NCI-H82 (cell line): Measurements from ENCODE around the gene C19orf38.
"Not testable (repeated sequence)": the region's sequence is repeated elsewhere in the genome, so short reads cannot be mapped to it uniquely, and the experiment has no call there.

ENCODE experiments used
- DNase-seq: peaks from one replicate; lab custom pipeline; 2025; lab: John Stamatoyannopoulos, UW

The C19orf38 gene

DNA sequence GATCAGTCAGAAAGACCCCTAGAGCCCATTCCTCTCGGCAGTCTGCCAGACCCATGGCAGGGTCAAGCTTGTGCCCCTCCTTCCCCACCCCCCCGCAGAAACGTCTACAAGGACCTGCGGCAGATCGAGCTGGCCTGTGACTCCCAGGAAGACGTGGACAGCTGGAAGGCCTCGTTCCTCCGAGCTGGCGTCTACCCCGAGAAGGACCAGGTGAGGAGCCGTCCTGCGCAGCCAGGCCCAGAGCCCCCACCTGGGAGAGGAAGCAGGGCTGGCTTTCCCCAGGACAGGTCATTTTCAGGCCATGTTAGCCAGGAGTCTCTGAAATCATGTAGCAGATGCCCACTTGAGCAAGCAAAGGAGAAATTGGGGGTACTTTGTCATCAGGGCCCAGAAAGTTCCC is 24.5 kb upstream of the C19orf38 start:
- no peak for DNase-seq

DNA sequence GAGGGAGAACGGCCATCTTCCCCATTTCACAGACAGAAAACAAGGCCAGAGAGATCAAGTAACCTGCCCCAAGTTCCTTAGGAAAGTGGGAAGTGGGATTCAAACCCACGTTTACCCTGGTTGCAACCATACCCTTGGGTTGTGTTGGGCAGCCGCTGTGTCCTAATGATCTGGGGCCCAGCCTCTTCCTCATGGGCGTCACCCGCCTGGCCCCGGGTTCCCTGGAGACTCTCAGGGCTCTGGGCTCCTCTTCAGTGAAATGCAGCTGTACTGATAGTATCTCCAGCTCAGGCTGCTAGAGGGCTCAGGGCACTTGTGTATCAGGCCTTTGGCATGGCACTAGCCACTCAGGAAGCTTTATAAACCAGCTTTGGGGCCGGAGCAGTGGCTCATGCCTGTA is 22.0 kb upstream of the C19orf38 start:
- no peak for DNase-seq

DNA sequence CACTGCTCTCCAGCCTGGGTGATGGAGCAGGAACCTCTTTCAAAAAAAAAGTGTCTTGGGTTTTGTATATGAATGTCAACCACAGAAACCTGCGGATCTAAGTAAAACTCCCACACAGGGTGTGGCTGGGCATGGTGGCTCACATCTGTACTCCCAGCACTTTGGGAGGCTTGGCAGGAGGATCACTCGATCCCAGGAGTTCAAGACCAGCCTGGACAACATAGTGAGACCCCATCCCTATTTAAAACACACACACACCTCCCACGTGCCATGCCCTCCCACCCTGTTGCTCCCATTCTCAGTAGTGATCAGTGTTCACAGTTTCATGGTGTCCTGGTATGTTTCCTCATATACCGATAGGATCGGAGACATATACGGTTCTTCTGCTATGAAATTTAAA is 21.4 kb upstream of the C19orf38 start:
- DNase-seq: no peak

DNA sequence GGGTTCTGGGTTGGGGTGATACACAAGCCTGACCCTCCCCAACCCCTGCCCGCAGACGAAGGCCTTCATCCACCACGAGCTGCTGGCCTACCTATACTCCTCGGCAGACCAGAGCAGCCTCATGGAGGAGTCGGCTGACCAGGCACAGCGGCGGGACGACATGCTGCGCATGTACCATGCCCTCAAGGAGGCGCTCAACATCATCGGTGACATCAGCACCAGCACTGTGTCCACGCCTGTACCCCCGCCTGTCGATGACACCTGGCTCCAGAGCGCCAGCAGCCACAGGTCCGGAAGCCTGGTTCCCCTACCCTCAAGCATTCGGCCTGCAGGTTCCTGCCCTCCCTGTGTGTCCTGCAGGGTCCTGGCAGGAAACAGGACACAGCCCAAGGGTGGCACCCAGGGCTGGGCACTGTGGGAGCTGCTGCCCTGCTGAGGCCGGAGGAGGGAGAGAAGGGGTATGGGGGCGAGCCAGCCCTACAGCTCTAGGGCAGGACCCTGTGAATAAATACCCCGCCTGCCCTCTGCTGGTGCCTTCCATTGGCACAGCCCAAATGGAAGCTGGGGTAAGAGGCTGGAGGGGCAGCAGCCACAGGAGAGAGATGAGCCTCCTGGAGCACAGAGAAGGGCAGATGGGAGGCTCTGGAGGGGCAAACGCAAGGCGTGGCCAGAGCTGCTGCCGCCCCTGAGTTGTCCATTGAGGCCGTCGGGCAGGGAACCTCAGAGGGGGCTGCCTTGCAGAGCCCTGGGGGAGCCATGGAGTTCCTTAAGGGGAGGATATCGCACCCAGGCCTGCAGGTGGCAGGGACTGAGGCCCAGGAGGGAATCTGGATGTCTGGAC is 19.0 kb upstream of the C19orf38 start:
- peak; percentile 33 for DNase-seq

DNA sequence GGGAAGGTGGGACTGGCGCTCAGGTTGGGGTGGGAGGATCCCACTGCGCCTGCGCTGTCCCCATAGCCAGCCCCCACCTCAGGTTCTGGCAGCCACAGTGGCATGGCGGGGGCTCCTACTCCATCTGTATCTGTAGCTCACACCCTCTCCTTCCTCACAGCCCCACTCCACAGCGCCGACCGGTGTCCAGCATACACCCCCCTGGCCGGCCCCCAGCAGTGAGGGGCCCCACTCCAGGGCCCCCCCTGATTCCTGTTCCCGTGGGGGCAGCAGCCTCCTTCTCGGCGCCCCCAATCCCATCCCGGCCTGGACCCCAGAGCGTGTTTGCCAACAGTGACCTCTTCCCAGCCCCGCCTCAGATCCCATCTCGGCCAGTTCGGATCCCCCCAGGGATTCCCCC is 18.2 kb upstream of the C19orf38 start:
- DNase-seq: no peak

DNA sequence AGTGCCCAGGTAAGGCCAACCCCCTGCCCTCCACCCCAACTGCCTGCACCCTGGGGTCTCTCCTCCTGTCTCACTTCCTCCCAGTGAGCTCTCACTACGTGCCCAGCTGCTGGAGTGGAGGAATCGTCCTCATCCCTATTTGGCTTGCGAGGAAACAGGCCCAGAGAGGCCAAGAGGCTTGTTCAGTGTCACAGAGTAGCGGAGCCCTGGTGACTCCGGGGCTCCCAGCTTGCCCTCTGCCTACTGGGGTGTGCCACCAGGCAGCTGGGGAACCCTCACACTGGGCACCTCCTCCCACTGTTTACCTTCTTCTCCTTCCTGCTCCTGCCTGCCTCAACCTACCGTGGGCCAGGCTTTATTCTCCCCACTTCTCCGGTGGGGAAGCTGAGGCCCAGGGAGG is 17.8 kb upstream of the C19orf38 start:
- DNase-seq: no peak

DNA sequence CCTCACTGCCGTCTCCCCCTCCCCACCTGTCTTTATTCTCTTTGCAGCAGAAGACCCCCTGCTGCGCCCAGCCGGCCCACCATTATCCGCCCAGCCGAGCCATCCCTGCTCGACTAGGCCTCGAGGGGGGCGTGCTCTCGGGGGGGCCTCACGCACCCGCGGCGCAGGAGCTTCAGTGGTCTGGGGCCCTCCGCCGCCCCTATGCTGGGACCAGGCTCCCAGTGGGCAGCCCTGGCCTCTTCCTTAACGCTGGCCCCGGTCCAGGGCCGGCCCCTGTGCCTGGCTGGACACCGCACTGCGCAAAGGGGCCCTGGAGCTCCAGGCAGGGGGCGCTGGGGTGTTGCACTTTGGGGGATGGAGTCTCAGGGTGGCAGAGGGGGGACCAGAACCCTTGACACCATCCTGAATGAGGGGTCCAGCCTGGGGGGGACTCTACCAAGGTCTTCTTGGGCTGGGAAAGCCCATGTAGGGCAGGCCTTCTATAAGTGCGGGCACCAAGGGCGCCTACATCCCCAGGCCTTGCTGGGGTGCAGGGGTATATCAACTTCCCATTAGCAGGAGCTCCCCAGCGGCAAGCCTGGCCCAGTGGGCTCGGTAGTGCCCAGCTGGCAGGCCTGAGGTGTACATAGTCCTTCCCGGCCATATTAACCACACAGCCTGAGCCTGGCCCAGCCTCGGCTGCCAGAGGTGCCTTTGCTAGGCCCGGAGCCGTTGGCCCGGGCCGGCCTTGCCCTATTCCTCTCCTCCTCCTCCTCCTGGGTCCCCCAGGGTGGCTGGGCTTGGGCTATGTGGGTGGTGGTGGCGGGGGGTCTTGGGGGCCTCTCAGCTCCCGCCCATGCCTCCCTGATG is 17.1 kb upstream of the C19orf38 start:
- no peak for DNase-seq

DNA sequence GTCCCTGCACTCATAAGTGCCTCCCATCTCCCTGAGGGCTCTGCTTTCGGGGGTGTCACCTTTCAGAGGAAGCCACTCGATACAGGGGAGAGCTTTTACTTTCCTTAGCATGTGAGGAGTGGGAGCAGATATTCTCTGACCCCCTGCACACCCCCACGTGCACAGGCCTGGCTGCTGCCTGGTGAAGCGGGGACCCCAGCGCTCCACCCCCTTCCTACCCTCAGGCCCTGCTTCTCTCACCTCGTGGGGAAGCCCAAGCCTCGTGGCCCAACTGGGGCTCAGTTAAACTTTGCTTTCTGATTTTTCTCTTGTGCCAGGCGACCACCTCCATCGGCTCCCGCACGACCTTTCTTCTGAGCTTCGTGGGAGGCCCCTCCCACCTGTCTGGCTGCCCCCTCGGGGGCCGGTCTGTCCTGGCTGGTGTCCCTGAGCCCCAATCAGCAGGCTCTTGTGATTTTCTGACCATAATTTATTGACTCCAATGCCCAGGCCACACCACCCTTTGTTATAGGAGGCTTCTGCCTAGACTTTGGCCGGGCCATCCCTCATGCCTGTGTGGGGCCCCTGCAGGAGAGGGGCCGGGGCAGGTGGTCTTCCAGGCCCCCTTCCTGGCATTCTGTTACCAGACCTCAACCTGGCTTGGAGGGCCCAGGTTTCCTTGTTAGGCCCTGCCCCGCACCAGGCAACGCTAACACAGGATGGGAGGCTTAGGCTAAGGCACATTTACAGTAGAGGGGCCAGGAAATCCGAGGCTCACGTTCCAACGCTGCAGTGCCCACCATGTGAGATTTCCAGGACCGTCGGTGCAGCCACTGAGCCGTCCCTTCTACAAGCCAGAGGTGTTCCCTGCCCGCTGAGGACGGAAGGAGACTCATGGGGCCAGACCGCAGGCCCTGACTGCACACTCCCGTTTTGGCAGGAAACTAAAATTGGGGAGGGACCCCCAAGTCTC is 16.0 kb upstream of the C19orf38 start:
- DNase-seq: no peak

DNA sequence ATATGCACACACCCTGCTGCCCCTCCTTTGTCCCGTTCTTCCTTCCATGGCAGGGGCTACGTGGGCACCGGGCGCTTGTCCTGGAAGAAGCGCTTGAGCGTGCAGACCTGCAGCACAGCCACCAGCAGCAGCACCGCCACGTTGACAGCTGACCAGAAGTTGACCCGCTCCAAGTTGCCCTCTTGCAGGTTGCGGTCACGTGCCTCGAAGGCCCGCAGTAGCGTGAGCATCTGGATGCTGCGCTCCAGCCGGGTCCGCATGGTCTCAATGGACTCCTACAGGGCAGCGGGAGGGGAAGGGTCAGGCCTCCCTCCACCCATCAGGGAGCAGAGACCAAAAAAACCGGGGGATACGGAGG is 15.3 kb upstream of the C19orf38 start:
- DNase-seq: no peak

DNA sequence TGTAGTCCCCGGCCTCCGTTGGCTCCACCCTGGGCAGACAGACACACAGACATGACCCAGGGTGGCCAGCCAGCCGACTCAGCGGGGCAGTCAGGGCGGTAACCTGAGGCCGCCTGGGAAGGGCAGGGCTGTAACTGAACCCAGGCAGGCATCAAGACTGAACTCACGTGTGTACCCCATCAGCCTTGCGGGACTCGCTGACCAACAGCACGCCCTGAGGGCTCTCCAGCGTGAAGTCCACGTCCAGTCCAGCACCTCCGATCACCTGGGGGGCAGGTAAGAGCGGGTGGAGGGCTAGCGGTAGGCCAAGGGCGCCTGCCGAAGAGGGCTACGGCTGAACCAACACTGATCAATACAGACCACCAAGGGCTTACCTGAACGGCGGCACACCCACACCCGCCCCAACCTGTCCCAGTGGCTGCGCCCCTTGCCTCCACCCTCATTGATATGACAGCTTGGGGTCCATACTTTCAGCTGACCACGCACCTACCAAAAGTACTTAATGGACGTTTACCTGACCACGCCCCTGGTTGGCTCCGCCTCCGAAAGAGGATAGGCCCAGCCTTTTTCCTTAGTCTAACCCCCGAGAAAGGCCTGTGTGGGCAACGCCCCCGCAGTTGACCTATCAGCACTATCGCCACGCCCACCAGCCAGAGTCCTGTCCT is 13.0 kb upstream of the C19orf38 start:
- no peak for DNase-seq

DNA sequence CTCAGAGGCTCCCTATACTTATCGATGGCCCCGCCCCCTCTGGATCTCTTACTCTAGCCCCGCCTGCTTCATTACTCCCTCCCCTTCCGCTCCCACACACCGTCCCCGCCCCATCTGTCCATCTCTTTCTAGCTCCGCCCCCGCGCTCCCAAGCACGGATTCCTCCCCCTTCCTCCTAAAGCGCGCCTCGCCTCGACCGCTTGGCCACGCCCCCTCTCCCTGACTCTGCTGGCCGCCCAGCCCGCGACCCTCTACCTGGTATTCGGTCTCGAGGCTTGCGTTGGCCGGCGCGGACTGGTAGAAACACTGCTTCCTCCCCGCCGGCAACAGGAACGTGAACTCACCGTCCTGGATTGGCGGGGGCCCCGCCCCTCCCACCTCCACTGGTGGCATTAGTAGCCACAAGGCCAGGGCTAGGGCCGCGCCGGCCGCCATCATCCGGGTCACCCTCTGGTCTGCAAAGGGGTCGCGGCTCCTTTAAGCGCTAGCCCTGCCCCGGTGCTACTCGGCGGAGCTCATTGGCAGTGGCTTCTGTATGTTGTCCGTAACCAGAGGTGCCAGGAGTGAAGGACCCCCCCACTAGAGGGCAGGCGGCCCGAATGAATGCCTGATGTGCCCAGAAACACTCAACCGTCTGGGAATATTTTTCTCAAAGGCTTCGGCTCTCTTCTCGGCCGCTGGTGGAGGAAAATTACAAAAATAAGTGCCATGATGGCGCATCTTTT is 12.3 kb upstream of the C19orf38 start, which contains the start of gene TMED1:
TSS of gene TMED1 (minus strand) at position 459 of the 725 bp plus-strand sequence. CDS start at position 438, 21 bp downstream.
- DNase-seq: peak; percentile 100

DNA sequence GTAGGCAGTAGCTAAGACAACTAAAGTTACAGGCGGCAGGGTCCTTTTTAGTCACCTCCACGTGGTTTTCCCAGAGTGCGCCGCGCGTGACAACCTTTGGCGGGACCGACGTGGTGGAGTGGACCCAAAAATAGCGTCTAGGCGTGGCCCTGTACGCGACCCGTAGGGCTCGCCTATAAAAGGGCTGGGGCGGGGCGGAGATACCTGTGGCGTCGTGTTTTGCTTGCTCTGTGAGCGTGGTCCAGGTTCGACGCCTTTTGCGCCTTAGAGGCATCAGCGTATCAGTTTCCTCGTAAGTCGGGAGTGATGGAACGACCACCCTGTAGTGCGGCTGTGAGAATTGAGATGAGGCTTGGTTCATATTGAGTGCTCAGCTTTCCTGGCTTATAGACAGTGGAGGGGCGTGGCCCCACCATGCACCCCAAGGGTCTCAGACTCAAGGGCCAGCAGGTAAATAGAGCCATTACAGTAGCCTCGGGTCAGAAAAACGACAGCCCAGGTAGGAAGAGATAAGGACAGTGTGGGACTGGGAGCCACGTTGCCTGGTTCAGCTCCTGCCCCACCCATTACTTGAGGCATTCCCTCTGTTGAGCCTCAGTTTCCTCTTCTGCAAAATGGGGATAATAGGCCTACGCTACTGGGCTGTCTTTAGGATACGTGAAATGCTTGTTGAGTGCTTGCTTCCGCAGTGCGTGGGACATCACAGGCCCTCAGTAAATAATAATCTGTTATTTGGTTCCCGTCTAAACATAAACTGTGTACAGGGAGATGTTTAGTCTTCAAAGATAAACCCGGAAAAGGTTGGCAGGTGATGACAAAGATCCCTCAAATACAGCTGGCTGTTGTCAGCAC is 11.5 kb upstream of the C19orf38 start:
- DNase-seq: peak; percentile 91

DNA sequence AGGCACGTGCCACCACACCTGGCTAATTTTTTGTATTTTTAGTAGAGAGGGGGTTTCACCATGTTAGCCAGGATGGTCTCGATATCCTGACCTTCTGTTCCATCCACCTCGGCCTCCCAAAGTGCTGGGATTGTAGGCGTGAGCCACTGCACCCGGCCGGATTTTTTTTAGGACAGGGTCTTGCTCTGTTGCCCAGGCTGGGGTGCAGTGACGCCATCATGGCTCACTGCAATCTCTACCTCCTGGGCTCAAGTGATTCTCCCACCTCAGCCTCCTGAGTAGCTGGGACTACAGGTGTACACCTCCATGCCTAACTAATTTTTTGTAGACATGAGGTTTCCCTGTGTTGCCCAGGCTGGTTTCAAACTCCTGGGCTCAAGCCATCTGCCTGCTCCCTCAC is 10.6 kb upstream of the C19orf38 start:
- not testable (repeated sequence) for DNase-seq

DNA sequence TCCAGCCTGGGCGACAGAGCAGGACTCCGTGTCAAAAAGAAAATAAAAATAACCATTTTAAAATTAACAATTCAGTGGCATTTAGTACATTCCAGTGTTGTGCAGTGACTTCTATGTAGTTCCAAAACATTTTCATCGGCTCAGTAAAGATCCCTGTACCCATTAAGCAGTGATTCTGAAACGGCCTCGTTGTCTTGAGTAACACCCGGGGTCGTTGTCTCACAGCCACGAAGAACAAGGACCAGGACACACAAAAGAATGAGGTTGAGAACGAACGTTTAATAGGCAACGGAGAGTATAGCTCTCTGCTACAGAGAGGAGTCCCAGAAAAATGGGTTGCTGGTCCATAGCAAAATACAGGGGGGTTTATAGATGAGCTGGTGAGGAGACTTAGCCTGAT is 9.8 kb upstream of the C19orf38 start:
- no peak for DNase-seq

DNA sequence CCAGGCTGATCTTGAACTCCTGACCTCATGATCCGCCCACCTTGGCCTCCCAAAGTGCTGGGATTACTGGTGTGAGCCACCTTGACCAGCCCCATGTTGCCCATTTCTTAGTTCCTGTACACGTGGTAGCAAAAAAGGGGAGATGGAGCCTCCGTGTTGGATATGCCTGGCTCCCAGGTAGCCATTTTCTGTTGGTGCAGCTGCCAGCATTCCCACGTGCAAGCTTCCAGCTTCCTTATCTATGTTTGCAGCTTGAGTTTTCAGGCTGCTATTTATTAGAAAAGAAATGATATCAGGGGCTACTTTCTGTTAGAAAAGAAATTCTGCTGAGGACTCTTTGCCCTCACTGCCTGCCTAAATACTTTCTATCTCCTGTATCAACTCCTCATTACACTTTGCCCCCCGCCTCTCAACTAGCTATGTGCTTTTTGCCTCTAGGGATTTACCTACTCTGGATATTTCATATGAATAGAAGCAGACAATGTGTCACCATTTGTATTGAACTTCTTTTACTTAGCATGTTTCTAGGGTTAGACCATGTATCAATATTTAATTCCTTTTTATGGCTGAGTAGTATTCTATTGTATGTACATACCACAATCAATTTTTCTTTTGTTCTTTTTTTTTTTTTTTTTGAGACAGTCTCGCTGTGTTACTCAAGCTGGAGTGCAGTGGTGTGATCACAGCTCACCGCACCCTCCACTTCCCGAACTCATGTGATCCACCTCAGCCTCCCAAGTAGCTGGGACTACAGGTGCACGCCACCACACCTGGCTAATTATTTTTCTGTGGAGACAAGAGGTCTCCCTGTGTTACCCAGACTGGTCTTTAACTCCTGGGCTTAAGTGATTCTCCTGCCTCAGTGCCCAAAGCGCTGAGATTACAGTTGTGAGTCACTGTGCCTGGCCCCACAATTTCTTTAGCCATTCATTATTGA is 8.8 kb upstream of the C19orf38 start:
- no peak for DNase-seq

DNA sequence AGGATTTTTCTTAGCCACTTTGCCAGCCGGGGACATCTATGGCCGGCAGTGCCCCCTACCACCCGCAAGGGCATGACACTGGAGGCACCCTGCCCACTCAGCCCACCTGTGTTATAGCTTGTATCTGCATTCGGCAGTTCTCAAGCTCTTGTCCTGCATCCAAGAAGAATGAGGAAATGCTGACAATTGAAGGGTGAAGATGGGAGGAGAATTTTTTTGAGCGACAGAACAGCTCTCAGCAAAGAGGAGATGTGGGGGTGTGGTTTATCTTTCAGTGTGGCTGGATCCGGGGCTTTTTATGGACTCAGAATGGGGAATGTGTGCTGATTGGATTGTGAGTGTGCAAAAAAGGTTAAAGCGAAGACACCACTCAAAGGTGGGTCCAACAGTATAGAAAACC is 5.4 kb upstream of the C19orf38 start:
- DNase-seq: no peak

DNA sequence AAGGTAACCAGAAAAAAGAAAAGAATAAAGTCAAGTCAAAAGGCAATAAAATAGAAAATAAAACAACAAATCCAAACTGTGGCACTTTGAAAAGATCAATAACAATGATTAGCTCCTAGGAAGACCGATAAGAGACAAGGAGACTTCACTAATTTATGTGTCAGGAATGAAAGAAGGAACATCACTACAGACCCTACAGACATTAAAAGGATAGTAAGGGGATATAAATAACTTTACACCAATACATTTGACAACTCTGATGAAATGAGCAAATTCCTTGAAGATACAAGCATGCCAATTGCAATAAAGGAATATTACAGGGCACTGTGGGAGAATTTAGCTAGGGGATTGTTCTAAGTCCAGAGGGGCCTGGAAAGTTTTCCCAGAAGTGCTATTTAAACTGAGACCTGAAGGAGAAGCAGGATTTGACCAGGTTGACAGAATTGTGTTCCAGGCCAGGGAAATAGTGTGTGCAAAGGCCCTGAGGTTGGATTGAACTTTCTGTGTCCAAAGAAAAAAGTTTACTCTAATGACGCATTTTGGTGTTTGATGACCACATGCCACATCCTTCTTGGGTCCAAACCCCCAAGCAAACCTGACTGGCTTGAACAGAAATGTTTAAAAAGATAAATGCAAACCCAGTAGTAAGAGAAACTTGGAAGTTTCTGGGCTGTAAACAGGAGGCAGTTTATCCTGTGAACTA is 1.6 kb upstream of the C19orf38 start:
- no peak for DNase-seq

DNA sequence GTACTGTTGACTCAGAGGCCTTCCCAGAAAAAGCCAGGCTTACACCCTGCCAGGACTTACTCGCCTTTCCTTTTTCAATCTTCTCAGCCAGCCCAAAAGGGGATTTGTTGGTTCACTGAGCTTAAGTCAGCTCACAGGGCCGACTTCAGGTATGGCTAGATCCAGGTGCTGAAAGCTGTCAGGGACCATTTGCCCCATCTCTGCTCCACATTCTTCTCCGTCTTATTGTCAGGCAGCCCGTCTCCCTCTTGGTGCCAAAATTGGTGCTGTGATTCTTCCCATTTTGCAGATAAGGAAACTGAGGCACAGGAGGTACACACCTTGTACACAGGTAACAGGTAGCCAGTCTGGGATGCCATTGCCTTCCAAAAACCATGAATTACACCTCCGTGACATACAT is 2.4 kb downstream of the C19orf38 start:
- DNase-seq: no peak
